OCI-LY3 (cell line): Measurements from ENCODE around the gene LARGE1.

Experiments used
- CTCF ChIP-seq: fragments of 200-600, 300-600 bp; sonication (generic); IDR thresholded peaks from 2 replicates; pipeline ENCODE4 v1.5.1; 2014; ENCODE audit warnings: antibody characterized with exemption, low read length, low read depth
- EZH2phosphoT487 ChIP-seq: fragments of 200-600 bp; shearing (Covaris generic); IDR thresholded peaks from 2 replicates; pipeline ENCODE4 v1.6.1; 2018; ENCODE audit warnings: antibody characterized with exemption, mixed run types, low read depth

- TF ChIP-seq EZH2phosphoT487 (no peak), CTCF (no peak)
Measured at GRCh38 chr22:33353502-33353901, 566.8 kb downstream of the LARGE1 start.
